Left lung (tissue), 10 donors: Measurements from ENCODE around the gene SLC2A5. TPM values are rescaled to one million over a fixed set of nuclear protein-coding genes. Genes with fewer than 3 reads are reported as not detected.

Experiments
- ATAC-seq: fragments of 200-7000 bp; cut with Tn5 transposase; one replicate; pipeline ENCODE4 v1.9.1; 2020; ENCODE audit warnings: moderate library complexity
- DNase-seq, 4 donors: peaks; one replicate each; pipeline ENCODE4 v3.0.0-alpha.2; 2013 to 2020
- H3K27ac ChIP-seq, 2 donors: fragments of 200-600 bp; sonication (generic) in 1 of 2; one replicate each; pipeline versions ENCODE4 v1.5.0 to v1.8.0; 2020 to 2021
- H3K27me3 ChIP-seq, 2 donors: fragments of 200-600 bp; sonication (generic) in 1 of 2; one replicate each; pipeline versions ENCODE4 v1.5.0 to v1.8.0; 2020 to 2021
- H3K36me3 ChIP-seq, 2 donors: fragments of 200-600 bp; sonication (generic) in 1 of 2; one replicate each; pipeline versions ENCODE4 v1.5.0 to v1.8.0; 2020 to 2021
- H3K4me1 ChIP-seq, 2 donors: fragments of 200-600 bp; one replicate each; pipeline ENCODE4 v1.8.0; 2021
- H3K4me3 ChIP-seq, 2 donors: fragments of 200-600 bp; sonication (generic) in 1 of 2; one replicate each; pipeline versions ENCODE4 v1.5.0 to v1.8.0; 2020 to 2021; ENCODE audit warnings: mild to moderate bottlenecking in 1 of 2
- H3K9me3 ChIP-seq, 2 donors: fragments of 200-600 bp; sonication (generic) in 1 of 2; one replicate each; pipeline versions ENCODE4 v1.5.0 to v1.8.0; 2020 to 2021
- CTCF ChIP-seq, 2 donors: fragments of 200-600 bp; sonication (generic) in 1 of 2; IDR thresholded peaks; one replicate each; pipeline versions ENCODE4 v1.5.0 to v1.8.0; 2021; ENCODE audit warnings: antibody characterized with exemption in 2 of 2
- intact Hi-C, 2 donors: fragments of 100-400 bp; cut with DNase I; formaldehyde crosslinking; loops; one replicate each; pipeline versions ENCODE4 v1.11.2 to v1.14.2; 2022
- polyA plus RNA-seq, 6 donors: library from polyadenylated mRNA; unstranded; fragments of 120-200 nt; gene quantifications; one replicate each; pipeline ENCODE4 v1.2.1, GENCODE V29; 2013; ENCODE audit not compliant: insufficient read length in 6 of 6
- total RNA-seq, 2 donors: library from RNA; stranded (reverse); fragmentation: NEBNext Ultra II Directional; extraction: Animal tissue kit (Norgen Biotek cat#: 25700); gene quantifications; one replicate each; pipeline ENCODE4 v1.2.1, GENCODE V29; 2021
- donor health status: DM: no; HTN: yes; CAD: no.
- donor health status: DM: no; HTN: no; CAD: no.

Gene SLC2A5
- total and polyA plus RNA-seq, 8 donors: 0.52 to 1.6 (median 1.0) TPM

GRCh38 chr1:9013819-9014218 is 55.6 kb downstream of the SLC2A5 start:
- ATAC-seq (no peak), DNase-seq (no peak)
- no peaks in the 10 kb centered on the region for H3K27me3 ChIP-seq
- H3K9me3 ChIP-seq: no peaks in the 10 kb centered on the region
- TF ChIP-seq CTCF (IDR thresholded peaks at IDR 0.05): no peak
- H3K4me1 ChIP-seq: peaks cover 0 to 19% of the 10 kb centered on the region in 2 donors
- H3K4me3 ChIP-seq: no peak overlapping the region
- H3K36me3 ChIP-seq: no peaks in the 10 kb centered on the region
- intact Hi-C loops: loop anchor here in 1 of 2 donors (10.0 kb wide), 1 partner anchor 81 kb away; no protein-coding TSS in a partner anchor
- H3K27ac ChIP-seq: no peak overlapping the region

- H3K27me3 ChIP-seq: no peaks in the 10 kb centered on the region
- H3K4me1 ChIP-seq: peaks cover 0 to 19% of the 10 kb centered on the region in 2 donors
- no peak overlapping the region for H3K4me3 ChIP-seq
- peak overlapping the region in 1 of 2 donors; percentile 39 for H3K27ac ChIP-seq
- no peaks in the 10 kb centered on the region for H3K9me3 ChIP-seq
- no peak for TF ChIP-seq CTCF (IDR thresholded peaks at IDR 0.05)
- no peaks in the 10 kb centered on the region for H3K36me3 ChIP-seq
- intact Hi-C loops: loop anchor here in 1 of 2 donors (10.0 kb wide), 1 partner anchor 84 kb away; no protein-coding TSS in a partner anchor
- DNase-seq (peak in 2 of 4 donors; percentile 69 to 89), ATAC-seq (peak; percentile 65)
Measured at GRCh38 chr1:9010781-9011323, 58.6 kb downstream of the SLC2A5 start.

GRCh38 chr1:9009438-9010370 is 59.7 kb downstream of the SLC2A5 start:
- no peak overlapping the region for H3K27ac ChIP-seq
- peak in 2 of 4 donors; percentile 33 to 85 for DNase-seq
- no peaks in the 10 kb centered on the region for H3K36me3 ChIP-seq
- H3K4me3 ChIP-seq: no peak overlapping the region
- H3K27me3 ChIP-seq: no peaks in the 10 kb centered on the region
- no peaks in the 10 kb centered on the region for H3K9me3 ChIP-seq
- peak; percentile 23 to 35 for TF ChIP-seq CTCF (IDR thresholded peaks at IDR 0.05)
- ATAC-seq: peak; percentile 25
- H3K4me1 ChIP-seq: peaks cover 0 to 22% of the 10 kb centered on the region in 2 donors
- intact Hi-C loops: loop anchor here in 1 of 2 donors (10.0 kb wide), 1 partner anchor 85 kb away; no protein-coding TSS in a partner anchor

- ATAC-seq: no peak
Measured at GRCh38 chr1:9008236-9008635, 61.2 kb downstream of the SLC2A5 start.

More at GRCh38 chr1:9008236-9008635, 61.2 kb downstream of the SLC2A5 start:
- no peak for DNase-seq
- Histone ChIP-seq H3K4me1 (peaks cover 0 to 22% of the 10 kb centered on the region in 2 donors), H3K4me3 (no peak overlapping the region), H3K36me3 (no peaks in the 10 kb centered on the region), H3K27ac (no peak overlapping the region), H3K27me3 (no peaks in the 10 kb centered on the region), H3K9me3 (no peaks in the 10 kb centered on the region)
- intact Hi-C loops: no loop called here
- TF ChIP-seq CTCF (IDR thresholded peaks at IDR 0.05): no peak
